Measurements from ENCODE around the gene LEMD3.

The LEMD3 gene

DNA sequence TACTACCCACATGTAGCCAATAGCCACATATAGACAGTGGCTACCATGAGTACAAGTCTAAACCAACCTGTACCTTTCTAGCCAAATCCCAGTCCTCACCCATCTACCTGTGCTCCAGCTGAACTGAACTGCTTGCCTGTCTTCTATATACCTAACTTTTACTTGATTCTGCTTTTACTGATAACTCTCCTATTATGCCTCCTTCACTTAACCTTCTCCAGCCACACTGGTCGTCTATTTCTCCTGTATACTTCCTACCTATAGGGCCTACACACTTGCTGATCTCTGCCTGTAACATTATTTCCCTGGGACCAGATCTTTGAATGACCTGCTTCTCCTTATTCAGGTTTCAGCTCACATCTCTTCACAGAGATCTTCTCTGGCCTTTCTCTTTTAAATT is 83.1 kb downstream of the LEMD3 start:
- H3K79me2 ChIP-seq (ENCODE audit: control insufficient read depth, low read length): no peaks in the 10 kb centered on the region
- H3K27ac ChIP-seq (ENCODE audit: low read depth, low read length): no peak overlapping the region
- no peaks in the 10 kb centered on the region for H3F3A ChIP-seq (ENCODE audit: control insufficient read depth, insufficient read depth)
- no peak for TF ChIP-seq EZH2phosphoT487 (IDR thresholded peaks at IDR 0.05; ENCODE audit: borderline replicate concordance, low read length)
- TF ChIP-seq, protein P1, sequence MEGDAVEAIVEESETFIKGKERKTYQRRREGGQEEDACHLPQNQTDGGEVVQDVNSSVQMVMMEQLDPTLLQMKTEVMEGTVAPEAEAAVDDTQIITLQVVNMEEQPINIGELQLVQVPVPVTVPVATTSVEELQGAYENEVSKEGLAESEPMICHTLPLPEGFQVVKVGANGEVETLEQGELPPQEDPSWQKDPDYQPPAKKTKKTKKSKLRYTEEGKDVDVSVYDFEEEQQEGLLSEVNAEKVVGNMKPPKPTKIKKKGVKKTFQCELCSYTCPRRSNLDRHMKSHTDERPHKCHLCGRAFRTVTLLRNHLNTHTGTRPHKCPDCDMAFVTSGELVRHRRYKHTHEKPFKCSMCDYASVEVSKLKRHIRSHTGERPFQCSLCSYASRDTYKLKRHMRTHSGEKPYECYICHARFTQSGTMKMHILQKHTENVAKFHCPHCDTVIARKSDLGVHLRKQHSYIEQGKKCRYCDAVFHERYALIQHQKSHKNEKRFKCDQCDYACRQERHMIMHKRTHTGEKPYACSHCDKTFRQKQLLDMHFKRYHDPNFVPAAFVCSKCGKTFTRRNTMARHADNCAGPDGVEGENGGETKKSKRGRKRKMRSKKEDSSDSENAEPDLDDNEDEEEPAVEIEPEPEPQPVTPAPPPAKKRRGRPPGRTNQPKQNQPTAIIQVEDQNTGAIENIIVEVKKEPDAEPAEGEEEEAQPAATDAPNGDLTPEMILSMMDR (IDR thresholded peaks at IDR 0.05; ENCODE audit: low read depth, low read length, poor library complexity, severe bottlenecking): no peak
- no peak overlapping the region for H3K4me2 ChIP-seq (ENCODE audit: low read length)
- no peaks in the 10 kb centered on the region for H3K9me3 ChIP-seq (ENCODE audit: control insufficient read depth, insufficient read depth, low read length)
- H3K9me2 ChIP-seq (replicated peaks; ENCODE audit: control insufficient read depth, low read length): no peaks in the 10 kb centered on the region
- peaks cover 5% of the 10 kb centered on the region; the same call in 1 of the 2 replicates for H3K36me3 ChIP-seq (ENCODE audit: control insufficient read depth, low read length)
- no peaks in the 10 kb centered on the region for H3K27me3 ChIP-seq (ENCODE audit: control insufficient read depth, low read length)
- no peaks in the 10 kb centered on the region for H3K4me1 ChIP-seq (ENCODE audit: control insufficient read depth, low read length)
- no peak overlapping the region for H3K4me3 ChIP-seq (ENCODE audit: low read length)
- H4K20me1 ChIP-seq (ENCODE audit: control insufficient read depth, insufficient read depth, low read depth, low read length): no peaks in the 10 kb centered on the region

DNA sequence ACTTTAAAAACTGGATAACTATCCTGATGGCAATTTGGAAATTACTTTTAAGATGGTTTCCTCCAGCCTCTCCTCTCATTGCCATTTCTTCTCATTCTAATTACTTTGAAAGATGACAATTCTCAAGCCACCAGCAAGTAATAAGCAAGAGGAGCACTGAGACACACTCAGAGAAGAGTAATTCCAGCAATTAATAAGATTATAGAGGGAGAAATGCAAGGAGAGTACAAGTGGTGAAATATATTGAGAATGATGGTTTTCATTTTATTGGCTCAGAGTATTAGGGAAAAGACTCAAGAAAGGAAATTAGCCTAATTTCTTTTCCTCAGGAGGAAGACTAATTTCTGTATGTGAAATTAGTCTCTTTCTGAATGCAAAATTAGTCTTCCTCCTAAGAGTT is 88.6 kb downstream of the LEMD3 start:
- no peaks in the 10 kb centered on the region for H3F3A ChIP-seq (ENCODE audit: control insufficient read depth, insufficient read depth)
- H3K79me2 ChIP-seq (ENCODE audit: control insufficient read depth, low read length): no peaks in the 10 kb centered on the region
- no peaks in the 10 kb centered on the region for H3K36me3 ChIP-seq (ENCODE audit: control insufficient read depth, low read length)
- H3K4me3 ChIP-seq (ENCODE audit: low read length): no peak overlapping the region
- no peaks in the 10 kb centered on the region for H3K4me1 ChIP-seq (ENCODE audit: control insufficient read depth, low read length)
- H4K20me1 ChIP-seq (ENCODE audit: control insufficient read depth, insufficient read depth, low read depth, low read length): no peaks in the 10 kb centered on the region
- H3K9me3 ChIP-seq (ENCODE audit: control insufficient read depth, insufficient read depth, low read length): no peaks in the 10 kb centered on the region
- TF ChIP-seq EZH2phosphoT487 (IDR thresholded peaks at IDR 0.05; ENCODE audit: borderline replicate concordance, low read length): no peak
- TF ChIP-seq, protein P1 (IDR thresholded peaks at IDR 0.05; ENCODE audit: low read depth, low read length, poor library complexity, severe bottlenecking): no peak
- no peaks in the 10 kb centered on the region for H3K9me2 ChIP-seq (replicated peaks; ENCODE audit: control insufficient read depth, low read length)
- no peak overlapping the region for H3K27ac ChIP-seq (ENCODE audit: low read depth, low read length)
- H3K27me3 ChIP-seq (ENCODE audit: control insufficient read depth, low read length): no peaks in the 10 kb centered on the region
- no peak overlapping the region for H3K4me2 ChIP-seq (ENCODE audit: low read length)

DNA sequence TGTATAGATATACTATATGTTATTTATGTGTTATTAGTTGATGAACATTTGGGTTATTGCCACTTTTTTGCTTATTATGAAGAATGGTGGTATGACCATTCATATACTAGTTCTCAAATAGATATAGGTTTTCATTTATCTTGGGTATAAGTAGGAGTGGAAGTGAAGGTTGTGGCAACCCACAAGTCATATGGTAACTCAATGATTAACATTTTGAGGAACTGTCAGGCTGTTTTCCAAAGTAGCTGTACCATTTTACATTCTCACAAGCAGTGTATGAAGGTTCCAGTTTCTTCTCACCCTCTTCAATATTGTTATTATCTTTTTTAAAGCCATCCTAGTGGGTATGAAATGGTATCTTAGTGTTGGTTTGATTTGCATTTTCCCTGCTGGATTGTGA is 90.1 kb downstream of the LEMD3 start:
- H4K20me1 ChIP-seq (ENCODE audit: control insufficient read depth, insufficient read depth, low read depth, low read length): no peaks in the 10 kb centered on the region
- no peak for TF ChIP-seq EZH2phosphoT487 (IDR thresholded peaks at IDR 0.05; ENCODE audit: borderline replicate concordance, low read length)
- TF ChIP-seq, protein P1 (IDR thresholded peaks at IDR 0.05; ENCODE audit: low read depth, low read length, poor library complexity, severe bottlenecking): no peak
- no peaks in the 10 kb centered on the region for H3K27me3 ChIP-seq (ENCODE audit: control insufficient read depth, low read length)
- no peak overlapping the region for H3K27ac ChIP-seq (ENCODE audit: low read depth, low read length)
- no peaks in the 10 kb centered on the region for H3K4me1 ChIP-seq (ENCODE audit: control insufficient read depth, low read length)
- no peaks in the 10 kb centered on the region for H3F3A ChIP-seq (ENCODE audit: control insufficient read depth, insufficient read depth)
- no peak overlapping the region for H3K4me2 ChIP-seq (ENCODE audit: low read length)
- no peaks in the 10 kb centered on the region for H3K36me3 ChIP-seq (ENCODE audit: control insufficient read depth, low read length)
- H3K9me3 ChIP-seq (ENCODE audit: control insufficient read depth, insufficient read depth, low read length): no peaks in the 10 kb centered on the region
- H3K9me2 ChIP-seq (replicated peaks; ENCODE audit: control insufficient read depth, low read length): no peaks in the 10 kb centered on the region
- H3K79me2 ChIP-seq (ENCODE audit: control insufficient read depth, low read length): no peaks in the 10 kb centered on the region
- H3K4me3 ChIP-seq (ENCODE audit: low read length): no peak overlapping the region

DNA sequence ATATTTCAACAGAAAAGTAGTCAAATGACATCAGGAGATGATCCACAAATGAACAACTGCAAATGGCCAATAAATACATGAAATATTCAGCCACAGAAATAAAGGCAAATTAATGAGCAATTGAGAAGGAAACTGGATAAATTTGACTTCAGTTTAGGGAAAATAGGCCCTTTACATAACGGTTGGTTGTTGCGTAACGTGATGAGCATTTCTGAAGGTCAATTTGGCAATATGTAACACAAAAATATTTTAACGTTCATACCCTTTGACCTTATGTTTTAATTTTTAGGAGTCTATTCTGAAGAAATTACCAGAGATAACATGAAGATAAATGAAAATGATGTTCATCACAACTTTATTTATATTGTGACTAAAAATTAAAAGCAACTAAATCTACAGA is 94.4 kb downstream of the LEMD3 start:
- H3K27ac ChIP-seq (ENCODE audit: low read depth, low read length): no peak overlapping the region

More for the DNA sequence above, 94.4 kb downstream of the LEMD3 start:
- H3K9me2 ChIP-seq (replicated peaks; ENCODE audit: control insufficient read depth, low read length): no peaks in the 10 kb centered on the region
- TF ChIP-seq, protein P1 (IDR thresholded peaks at IDR 0.05; ENCODE audit: low read depth, low read length, poor library complexity, severe bottlenecking): no peak
- TF ChIP-seq EZH2phosphoT487 (IDR thresholded peaks at IDR 0.05; ENCODE audit: borderline replicate concordance, low read length): no peak
- H3K36me3 ChIP-seq (ENCODE audit: control insufficient read depth, low read length): no peaks in the 10 kb centered on the region
- H3F3A ChIP-seq (ENCODE audit: control insufficient read depth, insufficient read depth): no peaks in the 10 kb centered on the region
- no peaks in the 10 kb centered on the region for H3K4me1 ChIP-seq (ENCODE audit: control insufficient read depth, low read length)
- no peak overlapping the region for H3K4me2 ChIP-seq (ENCODE audit: low read length)
- H3K27me3 ChIP-seq (ENCODE audit: control insufficient read depth, low read length): peaks cover 4% of the 10 kb centered on the region; the same call in 1 of the 2 replicates
- no peaks in the 10 kb centered on the region for H3K79me2 ChIP-seq (ENCODE audit: control insufficient read depth, low read length)
- no peaks in the 10 kb centered on the region for H4K20me1 ChIP-seq (ENCODE audit: control insufficient read depth, insufficient read depth, low read depth, low read length)
- no peak overlapping the region for H3K4me3 ChIP-seq (ENCODE audit: low read length)
- no peaks in the 10 kb centered on the region for H3K9me3 ChIP-seq (ENCODE audit: control insufficient read depth, insufficient read depth, low read length)

Measured in DOHH2 (cell line).